ENCODE results near the gene STX3. TPM values are rescaled to one million over a fixed set of nuclear protein-coding genes. Genes with fewer than 3 reads are reported as not detected.

STX3 gene
- total and polyA plus RNA-seq, 2 experiments from 2014 or later: 5.6 to 9.3 TPM

DNA sequence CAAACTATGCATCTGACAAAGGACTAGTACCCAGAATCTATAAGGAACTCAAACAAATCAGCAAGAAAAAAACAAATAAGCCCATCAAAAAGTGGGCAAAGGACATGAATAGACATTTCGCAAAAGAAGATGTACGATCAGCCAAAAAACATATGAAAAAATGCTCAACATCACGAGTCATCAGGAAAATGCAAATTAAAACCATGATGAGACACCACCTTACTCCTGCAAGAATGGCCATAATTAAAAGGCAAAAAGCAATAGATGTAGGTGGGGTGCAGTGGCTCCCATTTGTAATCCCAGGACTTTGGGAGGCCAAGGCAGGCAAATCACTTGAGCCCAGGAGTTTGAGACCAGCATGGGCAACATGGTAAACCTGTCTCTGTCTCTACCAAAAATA is 31.1 kb upstream of the STX3 start:
- Histone ChIP-seq H2AFZ (no peak overlapping the region), H3K4me2 (ENCODE audit: unreplicated experiment) (no peak overlapping the region), H3K9me2 (ENCODE audit: insufficient read depth) (no peaks in the 10 kb centered on the region), H4K20me1 (ENCODE audit: insufficient read depth) (no peaks in the 10 kb centered on the region), H3K9ac (no peak overlapping the region), H3K27me3 (replicated peaks; ENCODE audit: insufficient read depth) (no peaks in the 10 kb centered on the region; the same call in 1 of the 2 replicates), H3K36me3 (ENCODE audit: low read depth) (no peaks in the 10 kb centered on the region), H3K79me2 (ENCODE audit: insufficient read depth) (no peaks in the 10 kb centered on the region), H3F3A (ENCODE audit: insufficient read depth) (peaks cover 6% of the 10 kb centered on the region; the same call in 1 of the 2 replicates), H3K4me3 (no peak overlapping the region), H3K9me3 (ENCODE audit: low read depth) (no peaks in the 10 kb centered on the region), H3K27ac (no peak overlapping the region), H3K4me1 (ENCODE audit: insufficient read depth) (no peaks in the 10 kb centered on the region)
- 34 to 38% methylated on average over 3 of the region's 3 CpGs for WGBS, 2 experiments (ENCODE audit: low coverage in 1 of 2, low lambda C conversion rate in 2 of 2, missing lambda C conversion rate in 2 of 2)
- DNase-seq: no peak
- in situ Hi-C loops (cut with MboI): no loop called here
- TF ChIP-seq EZH2phosphoT487 (IDR thresholded peaks at IDR 0.05; ENCODE audit: insufficient read depth, low read depth) (no peak), EZH2 (IDR thresholded peaks at IDR 0.05; ENCODE audit: insufficient read depth, poor library complexity, severe bottlenecking) (no peak)

DNA sequence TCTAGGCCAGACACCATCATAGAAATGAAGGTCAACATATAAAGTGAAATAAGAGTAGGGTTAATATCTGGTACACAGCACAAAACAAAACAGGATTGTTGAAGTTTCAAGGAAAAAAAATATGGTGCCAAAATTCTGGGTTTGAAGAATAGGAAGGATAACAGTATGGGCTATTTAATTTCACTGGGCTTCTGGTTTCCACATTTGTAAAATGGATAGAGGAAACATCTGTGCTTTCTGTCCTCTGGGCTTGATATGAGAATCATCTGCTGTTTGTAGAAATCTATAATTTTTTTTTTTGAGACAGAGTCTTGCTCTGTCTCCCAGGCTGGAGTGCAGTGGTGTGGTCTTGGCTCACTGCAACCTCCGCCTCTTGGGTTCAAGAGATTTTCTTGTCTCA is 27.8 kb upstream of the STX3 start:
- peaks cover 6% of the 10 kb centered on the region; the same call in 1 of the 2 replicates for H3F3A ChIP-seq (ENCODE audit: insufficient read depth)
- H3K4me3 ChIP-seq: no peak overlapping the region
- 30 to 69% methylated on average over 1 of the region's 1 CpG for WGBS, 2 experiments (ENCODE audit: low coverage in 1 of 2, low lambda C conversion rate in 2 of 2, missing lambda C conversion rate in 2 of 2)
- no peaks in the 10 kb centered on the region for H3K4me1 ChIP-seq (ENCODE audit: insufficient read depth)
- no peaks in the 10 kb centered on the region for H3K36me3 ChIP-seq (ENCODE audit: low read depth)
- H3K9ac ChIP-seq: no peak overlapping the region
- TF ChIP-seq EZH2phosphoT487 (IDR thresholded peaks at IDR 0.05; ENCODE audit: insufficient read depth, low read depth): no peak
- TF ChIP-seq EZH2 (IDR thresholded peaks at IDR 0.05; ENCODE audit: insufficient read depth, poor library complexity, severe bottlenecking): no peak
- H3K4me2 ChIP-seq (ENCODE audit: unreplicated experiment): no peak overlapping the region
- no peaks in the 10 kb centered on the region for H3K9me2 ChIP-seq (ENCODE audit: insufficient read depth)
- no peak overlapping the region for H3K27ac ChIP-seq
- no peaks in the 10 kb centered on the region for H3K27me3 ChIP-seq (replicated peaks; ENCODE audit: insufficient read depth)
- in situ Hi-C loops (cut with MboI): no loop called here
- no peak overlapping the region for H2AFZ ChIP-seq
- H4K20me1 ChIP-seq (ENCODE audit: insufficient read depth): no peaks in the 10 kb centered on the region
- DNase-seq: no peak
- no peaks in the 10 kb centered on the region for H3K79me2 ChIP-seq (ENCODE audit: insufficient read depth)
- no peaks in the 10 kb centered on the region for H3K9me3 ChIP-seq (ENCODE audit: low read depth)

- DNase-seq: no peak
- Histone ChIP-seq H3K4me1 (ENCODE audit: insufficient read depth) (no peaks in the 10 kb centered on the region), H3K9me2 (ENCODE audit: insufficient read depth) (no peaks in the 10 kb centered on the region), H3K27ac (no peak overlapping the region), H3K4me2 (ENCODE audit: unreplicated experiment) (no peak overlapping the region), H3K4me3 (no peak overlapping the region), H3F3A (ENCODE audit: insufficient read depth) (peaks cover 6% of the 10 kb centered on the region; the same call in 1 of the 2 replicates), H3K79me2 (ENCODE audit: insufficient read depth) (no peaks in the 10 kb centered on the region), H3K9ac (no peak overlapping the region), H3K36me3 (ENCODE audit: low read depth) (no peaks in the 10 kb centered on the region), H2AFZ (no peak overlapping the region), H4K20me1 (ENCODE audit: insufficient read depth) (no peaks in the 10 kb centered on the region), H3K9me3 (ENCODE audit: low read depth) (no peaks in the 10 kb centered on the region), H3K27me3 (replicated peaks; ENCODE audit: insufficient read depth) (no peaks in the 10 kb centered on the region)
- TF ChIP-seq EZH2phosphoT487 (IDR thresholded peaks at IDR 0.05; ENCODE audit: insufficient read depth, low read depth): no peak
- TF ChIP-seq EZH2 (IDR thresholded peaks at IDR 0.05; ENCODE audit: insufficient read depth, poor library complexity, severe bottlenecking): no peak
- WGBS, 2 experiments (ENCODE audit: low coverage in 1 of 2, low lambda C conversion rate in 2 of 2, missing lambda C conversion rate in 2 of 2): 53 to 59% methylated on average over 3 of the region's 3 CpGs
- in situ Hi-C loops (cut with MboI): no loop called here
Measured at GRCh38 chr11:59728154-59728553, 27.0 kb upstream of the STX3 start.

DNA sequence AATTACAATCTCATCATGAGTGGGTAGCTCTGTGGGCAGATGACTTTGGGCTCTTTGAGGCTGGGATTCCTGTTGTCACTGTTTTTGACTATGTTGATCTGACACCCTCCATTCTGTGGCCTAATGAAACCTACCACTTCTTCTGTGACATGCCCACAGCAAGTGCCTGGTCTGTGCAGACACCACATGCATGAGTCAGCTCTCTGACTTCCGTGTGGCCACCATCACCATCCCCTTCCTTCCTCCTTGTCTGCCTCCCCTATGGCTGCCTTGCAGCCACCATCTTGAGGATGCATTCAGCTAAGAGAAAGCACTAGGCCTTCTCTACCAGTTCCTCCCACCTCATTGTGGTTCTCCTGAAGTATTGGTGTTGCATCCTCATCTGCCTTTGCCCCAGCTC is 26.3 kb upstream of the STX3 start:
- H4K20me1 ChIP-seq (ENCODE audit: insufficient read depth): no peaks in the 10 kb centered on the region
- no peak overlapping the region for H3K9ac ChIP-seq
- WGBS, 2 experiments (ENCODE audit: low coverage in 1 of 2, low lambda C conversion rate in 2 of 2, missing lambda C conversion rate in 2 of 2): 31 to 36% methylated on average over 1 of the region's 1 CpG
- no peak overlapping the region for H3K4me3 ChIP-seq
- H3K4me1 ChIP-seq (ENCODE audit: insufficient read depth): no peaks in the 10 kb centered on the region
- no peak for TF ChIP-seq EZH2 (IDR thresholded peaks at IDR 0.05; ENCODE audit: insufficient read depth, poor library complexity, severe bottlenecking)
- TF ChIP-seq EZH2phosphoT487 (IDR thresholded peaks at IDR 0.05; ENCODE audit: insufficient read depth, low read depth): no peak
- H3F3A ChIP-seq (ENCODE audit: insufficient read depth): peaks cover 1% of the 10 kb centered on the region; the same call in 1 of the 2 replicates
- H3K9me3 ChIP-seq (ENCODE audit: low read depth): no peaks in the 10 kb centered on the region
- H3K9me2 ChIP-seq (ENCODE audit: insufficient read depth): no peaks in the 10 kb centered on the region
- in situ Hi-C loops (cut with MboI): no loop called here
- no peaks in the 10 kb centered on the region for H3K27me3 ChIP-seq (replicated peaks; ENCODE audit: insufficient read depth)
- no peak overlapping the region for H3K4me2 ChIP-seq (ENCODE audit: unreplicated experiment)
- no peak overlapping the region for H3K27ac ChIP-seq
- no peak for DNase-seq
- H2AFZ ChIP-seq: no peak overlapping the region
- H3K79me2 ChIP-seq (ENCODE audit: insufficient read depth): no peaks in the 10 kb centered on the region
- no peaks in the 10 kb centered on the region for H3K36me3 ChIP-seq (ENCODE audit: low read depth)

- no peak overlapping the region for H3K27ac ChIP-seq
- no peak for TF ChIP-seq EZH2phosphoT487 (IDR thresholded peaks at IDR 0.05; ENCODE audit: insufficient read depth, low read depth)
- TF ChIP-seq EZH2 (IDR thresholded peaks at IDR 0.05; ENCODE audit: insufficient read depth, poor library complexity, severe bottlenecking): no peak
- H4K20me1 ChIP-seq (ENCODE audit: insufficient read depth): no peaks in the 10 kb centered on the region
- no peaks in the 10 kb centered on the region for H3F3A ChIP-seq (ENCODE audit: insufficient read depth)
- no peaks in the 10 kb centered on the region for H3K79me2 ChIP-seq (ENCODE audit: insufficient read depth)
- H3K4me2 ChIP-seq (ENCODE audit: unreplicated experiment): no peak overlapping the region
- no peaks in the 10 kb centered on the region for H3K36me3 ChIP-seq (ENCODE audit: low read depth)
- DNase-seq: no peak
- H3K4me3 ChIP-seq: no peak overlapping the region
- H3K9me3 ChIP-seq (ENCODE audit: low read depth): no peaks in the 10 kb centered on the region
- H2AFZ ChIP-seq: no peak overlapping the region
- 75 to 78% methylated on average over 5 of the region's 5 CpGs for WGBS, 2 experiments (ENCODE audit: low coverage in 1 of 2, low lambda C conversion rate in 2 of 2, missing lambda C conversion rate in 2 of 2)
- in situ Hi-C loops (cut with MboI): no loop called here
- H3K27me3 ChIP-seq (replicated peaks; ENCODE audit: insufficient read depth): no peaks in the 10 kb centered on the region
- H3K4me1 ChIP-seq (ENCODE audit: insufficient read depth): no peaks in the 10 kb centered on the region
- H3K9me2 ChIP-seq (ENCODE audit: insufficient read depth): no peaks in the 10 kb centered on the region
- no peak overlapping the region for H3K9ac ChIP-seq
Measured at GRCh38 chr11:59729834-59730233, 25.3 kb upstream of the STX3 start.

Data from GM23248 (cell line).